Stimulated activated CD4-positive, alpha-beta T cell treated with anti-CD3 and anti-CD28 coated beads, Interleukin-1b, Interleukin-23, amount 100 ng/mL, for 48 hours (primary cell): ENCODE measurements around the gene MYCL.

ENCODE experiments used
- DNase-seq: peaks from one replicate; pipeline ENCODE4 v3.0.0-alpha.2; 2020

The MYCL gene

GRCh38 chr1:39901714-39902459 is at the start of gene MYCL:
Gene MYCL (minus strand): TSS chr1:39901917. CDS start chr1:39901434, 483 bp downstream.
- peak; percentile 66 for DNase-seq

GRCh38 chr1:39949891-39950290 is 48.2 kb upstream of the MYCL start:
- DNase-seq: no peak

- no peak for DNase-seq
These were observed 45.5 kb upstream of the MYCL start for GRCh38 chr1:39947260-39947659.

GRCh38 chr1:39946216-39946615 is 44.5 kb upstream of the MYCL start:
- DNase-seq: no peak

- DNase-seq: no peak
These were observed 42.8 kb upstream of the MYCL start for GRCh38 chr1:39944410-39945112.

- DNase-seq: no peak
These were observed 42.0 kb upstream of the MYCL start for GRCh38 chr1:39943471-39944290.

GRCh38 chr1:39940980-39941871 is 39.5 kb upstream of the MYCL start:
- DNase-seq: no peak

- no peak for DNase-seq
These were observed 38.5 kb upstream of the MYCL start for GRCh38 chr1:39940253-39940652.

- no peak for DNase-seq
These were observed 37.1 kb upstream of the MYCL start for GRCh38 chr1:39938856-39939255.

GRCh38 chr1:39936724-39937491 is 35.2 kb upstream of the MYCL start:
- no peak for DNase-seq

GRCh38 chr1:39933956-39934941 is 32.5 kb upstream of the MYCL start:
- no peak for DNase-seq

GRCh38 chr1:39928809-39929587 is 27.3 kb upstream of the MYCL start:
- no peak for DNase-seq

GRCh38 chr1:39927538-39927937 is 25.8 kb upstream of the MYCL start:
- DNase-seq: no peak

GRCh38 chr1:39926820-39927219 is 25.1 kb upstream of the MYCL start:
- no peak for DNase-seq

GRCh38 chr1:39926343-39926793 is 24.7 kb upstream of the MYCL start:
- no peak for DNase-seq

GRCh38 chr1:39925721-39926342 is 24.1 kb upstream of the MYCL start:
- DNase-seq: no peak

- no peak for DNase-seq
These were observed 20.6 kb upstream of the MYCL start for GRCh38 chr1:39922251-39922688.

GRCh38 chr1:39919545-39919944 is 17.8 kb upstream of the MYCL start:
- peak; percentile 42 for DNase-seq

- DNase-seq: no peak
These were observed 16.1 kb upstream of the MYCL start for GRCh38 chr1:39917825-39918224.
